HG03565 (cell line): ENCODE data around the gene FREM2.

Experiments used
- ATAC-seq: cut with Tn5 transposase; IDR thresholded peaks from one replicate; pipeline ENCODE4 v1.9.1; 2021; ENCODE audit warnings: mild to moderate bottlenecking, moderate library complexity; ENCODE audit not compliant: unreplicated experiment

Gene FREM2, protein sequence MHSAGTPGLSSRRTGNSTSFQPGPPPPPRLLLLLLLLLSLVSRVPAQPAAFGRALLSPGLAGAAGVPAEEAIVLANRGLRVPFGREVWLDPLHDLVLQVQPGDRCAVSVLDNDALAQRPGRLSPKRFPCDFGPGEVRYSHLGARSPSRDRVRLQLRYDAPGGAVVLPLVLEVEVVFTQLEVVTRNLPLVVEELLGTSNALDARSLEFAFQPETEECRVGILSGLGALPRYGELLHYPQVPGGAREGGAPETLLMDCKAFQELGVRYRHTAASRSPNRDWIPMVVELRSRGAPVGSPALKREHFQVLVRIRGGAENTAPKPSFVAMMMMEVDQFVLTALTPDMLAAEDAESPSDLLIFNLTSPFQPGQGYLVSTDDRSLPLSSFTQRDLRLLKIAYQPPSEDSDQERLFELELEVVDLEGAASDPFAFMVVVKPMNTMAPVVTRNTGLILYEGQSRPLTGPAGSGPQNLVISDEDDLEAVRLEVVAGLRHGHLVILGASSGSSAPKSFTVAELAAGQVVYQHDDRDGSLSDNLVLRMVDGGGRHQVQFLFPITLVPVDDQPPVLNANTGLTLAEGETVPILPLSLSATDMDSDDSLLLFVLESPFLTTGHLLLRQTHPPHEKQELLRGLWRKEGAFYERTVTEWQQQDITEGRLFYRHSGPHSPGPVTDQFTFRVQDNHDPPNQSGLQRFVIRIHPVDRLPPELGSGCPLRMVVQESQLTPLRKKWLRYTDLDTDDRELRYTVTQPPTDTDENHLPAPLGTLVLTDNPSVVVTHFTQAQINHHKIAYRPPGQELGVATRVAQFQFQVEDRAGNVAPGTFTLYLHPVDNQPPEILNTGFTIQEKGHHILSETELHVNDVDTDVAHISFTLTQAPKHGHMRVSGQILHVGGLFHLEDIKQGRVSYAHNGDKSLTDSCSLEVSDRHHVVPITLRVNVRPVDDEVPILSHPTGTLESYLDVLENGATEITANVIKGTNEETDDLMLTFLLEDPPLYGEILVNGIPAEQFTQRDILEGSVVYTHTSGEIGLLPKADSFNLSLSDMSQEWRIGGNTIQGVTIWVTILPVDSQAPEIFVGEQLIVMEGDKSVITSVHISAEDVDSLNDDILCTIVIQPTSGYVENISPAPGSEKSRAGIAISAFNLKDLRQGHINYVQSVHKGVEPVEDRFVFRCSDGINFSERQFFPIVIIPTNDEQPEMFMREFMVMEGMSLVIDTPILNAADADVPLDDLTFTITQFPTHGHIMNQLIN (N-terminal part only)

DNA sequence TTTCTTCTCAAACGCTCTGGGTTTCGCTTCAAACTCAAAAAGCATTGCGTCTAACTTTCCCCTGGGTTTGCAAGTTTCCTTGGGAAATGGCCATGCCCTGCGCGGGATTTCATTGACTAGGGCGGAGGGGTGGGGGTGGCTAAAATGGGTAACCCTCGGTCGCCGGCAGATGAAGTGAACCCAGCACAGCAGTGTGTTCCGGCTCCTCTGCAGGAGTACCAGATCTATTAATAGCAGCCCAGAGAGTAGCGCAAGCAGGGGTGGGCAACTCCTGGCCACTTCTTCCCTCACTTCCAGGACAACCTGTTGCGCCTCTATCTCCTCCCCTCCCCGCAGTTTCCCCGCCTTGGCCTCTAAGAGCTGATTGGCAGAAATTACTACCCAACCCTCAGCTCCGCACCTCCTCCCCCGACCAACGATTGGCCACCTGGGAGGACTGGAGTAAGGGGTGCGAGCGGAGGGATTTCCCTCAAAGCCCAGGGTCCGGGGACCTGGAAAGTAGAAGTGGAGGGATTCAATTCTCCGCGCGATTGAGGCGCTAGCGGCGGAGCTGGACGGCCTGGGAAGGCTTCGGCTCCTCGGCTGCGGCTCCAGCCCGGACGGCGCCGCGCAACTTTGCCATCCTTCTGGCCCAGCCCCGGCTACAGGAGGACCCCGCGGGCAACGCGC, at the start of gene FREM2:
TSS of gene FREM2 (plus strand) at position 501 of the 669 bp plus-strand sequence. CDS start 268 bp downstream, outside the sequence.
- no peak for ATAC-seq

DNA sequence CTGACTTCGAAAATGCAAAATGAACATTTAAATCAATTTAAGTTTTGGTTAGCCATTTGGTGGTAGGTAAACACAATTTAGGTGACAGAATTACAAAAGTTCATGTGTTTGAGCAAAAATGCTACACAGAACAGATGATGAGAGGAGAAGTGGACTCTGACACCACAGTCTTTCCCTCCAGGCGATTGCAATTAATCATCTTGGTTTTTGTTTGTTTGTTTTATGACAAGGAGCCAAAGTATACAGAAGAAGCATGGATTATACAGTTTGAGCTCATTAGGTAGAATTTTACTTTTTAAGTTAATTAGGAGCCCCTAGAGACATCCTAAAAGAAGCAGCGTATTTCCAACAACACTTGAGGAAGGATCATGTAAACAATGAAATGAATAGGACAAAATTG, 49.3 kb upstream of the FREM2 start:
- ATAC-seq, result no peak

DNA sequence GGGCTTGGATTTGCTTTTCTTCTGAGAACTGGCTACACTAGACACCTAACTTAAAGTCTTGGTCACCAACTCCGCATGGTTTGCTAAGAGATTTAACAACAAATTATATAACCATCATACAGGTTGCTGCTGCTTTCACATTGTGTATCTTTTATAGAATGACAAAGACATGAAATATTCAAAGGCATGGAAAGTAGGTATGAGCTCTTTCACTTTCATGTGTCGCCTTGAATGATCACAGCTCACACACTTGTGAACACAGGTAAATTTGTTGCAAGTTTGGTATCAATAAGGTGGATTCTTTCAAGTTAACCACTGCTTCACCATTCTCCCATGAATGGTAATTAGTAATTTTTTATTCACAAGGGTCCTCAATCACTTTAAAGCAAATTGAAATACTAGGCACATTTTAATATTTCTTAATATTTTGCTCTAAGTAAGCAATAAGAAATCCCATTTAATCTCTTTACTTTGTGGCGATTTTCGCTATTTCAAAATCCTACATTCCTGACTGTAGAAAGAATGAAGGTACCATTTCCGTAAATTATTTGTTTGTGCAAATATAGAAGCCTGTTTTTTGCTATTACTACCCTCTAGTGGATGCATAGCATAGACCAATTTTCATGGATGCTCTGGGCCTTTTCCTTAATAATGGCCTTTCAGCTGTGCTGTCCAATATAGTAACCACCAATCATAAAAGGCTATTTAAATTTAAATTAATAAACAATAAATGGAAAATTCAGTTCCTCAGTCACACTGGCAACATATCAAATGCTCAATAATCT, 45.5 kb upstream of the FREM2 start:
- no peak for ATAC-seq

DNA sequence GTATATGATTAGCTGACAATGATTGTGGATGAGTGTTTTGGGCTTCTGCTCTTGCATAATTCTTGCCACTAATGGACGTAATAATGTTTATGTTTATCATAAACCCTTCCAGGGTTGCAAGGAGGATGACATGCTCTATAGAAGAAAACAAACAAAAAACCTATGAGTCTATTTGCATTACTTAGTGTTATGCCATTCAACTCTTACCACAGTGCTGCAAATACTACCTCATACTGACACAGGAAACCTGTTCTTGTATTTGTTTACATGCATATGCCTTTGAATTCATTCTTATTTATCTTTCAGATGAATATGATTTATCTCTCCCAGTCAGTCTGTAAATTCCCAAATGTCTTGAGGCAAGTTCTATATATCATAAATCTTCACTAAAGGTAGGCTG, 39.6 kb upstream of the FREM2 start:
- no peak for ATAC-seq

DNA sequence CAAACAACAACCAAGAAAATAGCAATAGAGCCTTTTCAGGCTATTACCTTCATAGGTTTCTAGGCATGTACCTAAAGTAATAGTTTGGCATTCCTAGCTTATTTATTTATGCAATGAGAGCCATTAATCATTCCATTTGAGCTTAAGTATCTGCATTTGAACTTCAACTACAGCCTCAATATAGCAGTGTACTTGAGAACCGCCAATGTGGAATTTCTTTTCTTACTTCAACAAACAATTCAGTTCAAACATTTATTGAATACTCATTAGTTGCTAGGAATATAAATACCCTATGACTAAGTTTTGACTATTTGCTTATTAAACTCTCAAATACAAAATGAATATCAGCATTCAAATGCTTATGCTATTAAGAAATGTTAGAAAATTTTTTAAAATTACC, 38.0 kb upstream of the FREM2 start:
- no peak for ATAC-seq

DNA sequence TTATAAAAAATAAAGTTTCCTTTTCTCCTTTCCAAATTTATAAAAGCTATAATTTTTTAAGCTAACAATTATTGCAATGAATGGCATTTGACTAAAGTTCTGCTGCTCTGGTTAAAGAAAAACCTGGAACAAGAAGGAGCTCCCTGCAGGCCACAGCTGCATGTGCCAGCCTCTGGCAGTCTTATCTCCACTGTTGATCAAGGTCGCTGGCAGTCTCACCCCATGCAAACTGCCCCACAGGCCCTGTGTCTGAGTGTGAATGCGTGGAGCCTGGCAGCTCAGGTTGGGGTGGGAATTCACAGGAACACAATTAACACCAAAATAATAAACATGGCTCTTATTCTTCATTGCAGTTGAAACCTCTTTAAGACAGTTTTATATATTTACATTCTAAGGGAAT, 30.2 kb upstream of the FREM2 start:
- ATAC-seq, result no peak

DNA sequence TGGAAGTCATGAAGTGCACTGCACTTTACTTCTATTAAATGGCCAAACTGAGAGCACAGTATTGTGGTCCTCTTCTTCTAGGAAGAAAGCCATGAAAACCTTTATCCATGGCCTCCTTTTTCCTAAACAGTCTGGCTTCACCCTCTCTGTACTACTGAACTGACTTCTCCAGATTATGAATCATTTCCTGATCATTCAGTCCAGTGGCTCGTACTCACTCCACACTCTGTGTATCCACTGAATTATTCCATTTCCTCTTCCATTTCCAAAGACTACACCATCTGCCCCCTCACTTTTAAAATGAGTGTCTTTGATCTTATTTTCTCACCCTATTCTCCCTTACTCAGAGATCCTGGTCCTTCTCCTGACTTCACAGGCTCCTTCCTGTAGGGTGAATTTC, 29.7 kb upstream of the FREM2 start:
- no peak for ATAC-seq

DNA sequence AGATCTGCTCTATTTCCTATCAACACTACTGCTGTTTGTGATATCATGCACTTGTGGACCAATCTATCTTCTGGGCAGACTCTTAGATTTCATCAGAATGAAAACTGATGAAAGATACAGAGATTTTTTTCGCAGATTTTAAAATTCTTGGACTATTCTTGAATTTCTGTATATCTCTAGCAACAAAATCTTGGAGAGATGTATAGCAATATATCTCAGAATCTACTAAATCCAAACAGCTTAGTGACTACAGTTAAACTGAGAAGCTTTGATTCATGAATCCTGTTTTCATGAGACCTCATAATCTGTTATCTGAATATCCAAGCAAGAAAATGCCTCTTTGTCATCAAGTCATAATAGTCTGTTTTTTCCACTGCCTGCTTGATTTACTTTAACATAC, 28.0 kb upstream of the FREM2 start:
- ATAC-seq, result no peak

DNA sequence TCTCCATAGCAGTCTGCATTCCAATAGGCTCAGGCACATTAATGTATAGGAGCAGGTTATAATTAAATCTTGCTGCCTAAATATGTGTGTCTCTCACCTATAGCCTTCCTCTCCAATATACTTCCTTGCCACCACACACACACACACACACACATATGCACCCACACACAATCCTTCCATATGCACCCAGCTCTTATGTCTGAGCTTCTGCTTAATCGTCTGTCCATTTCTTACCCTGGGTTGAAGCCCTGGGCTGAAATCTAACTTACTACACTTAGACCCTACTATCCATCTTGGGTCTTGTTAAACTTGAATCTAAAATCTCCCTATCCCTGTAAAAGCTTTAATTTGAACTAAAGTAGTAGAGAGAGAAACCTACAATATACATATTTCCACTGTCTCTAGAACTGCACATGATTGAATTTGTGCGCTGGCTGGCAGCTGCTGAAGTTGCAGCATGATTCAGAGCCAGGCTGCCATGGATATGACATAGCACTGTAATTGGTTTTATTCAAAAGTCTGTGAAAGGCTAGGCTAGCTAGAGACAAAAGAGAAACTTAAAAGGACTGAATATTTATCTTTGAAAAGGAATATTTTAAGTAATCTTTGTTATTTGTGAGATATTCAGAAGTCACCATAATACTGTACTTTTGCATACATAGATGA, 25.7 kb upstream of the FREM2 start:
- no peak for ATAC-seq

DNA sequence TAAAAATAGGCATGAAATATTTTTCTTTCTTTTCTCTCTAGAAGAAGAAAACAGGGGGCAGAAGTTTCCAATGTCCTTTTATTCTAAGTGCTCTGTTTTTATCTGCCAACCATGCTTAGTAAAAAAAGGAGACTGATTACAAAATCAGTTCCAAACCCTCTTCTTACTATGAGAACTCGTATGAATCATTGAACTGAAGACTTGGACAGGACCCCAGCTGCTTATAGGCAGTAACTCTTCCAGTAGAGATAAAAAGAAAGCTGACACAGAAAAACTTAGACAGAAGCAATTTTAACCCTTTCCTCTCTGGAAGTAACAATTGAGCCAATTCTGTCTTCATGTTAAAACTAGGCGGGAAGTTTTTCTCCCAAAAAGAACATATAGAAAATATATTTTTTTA, 24.5 kb upstream of the FREM2 start:
- ATAC-seq, result no peak

DNA sequence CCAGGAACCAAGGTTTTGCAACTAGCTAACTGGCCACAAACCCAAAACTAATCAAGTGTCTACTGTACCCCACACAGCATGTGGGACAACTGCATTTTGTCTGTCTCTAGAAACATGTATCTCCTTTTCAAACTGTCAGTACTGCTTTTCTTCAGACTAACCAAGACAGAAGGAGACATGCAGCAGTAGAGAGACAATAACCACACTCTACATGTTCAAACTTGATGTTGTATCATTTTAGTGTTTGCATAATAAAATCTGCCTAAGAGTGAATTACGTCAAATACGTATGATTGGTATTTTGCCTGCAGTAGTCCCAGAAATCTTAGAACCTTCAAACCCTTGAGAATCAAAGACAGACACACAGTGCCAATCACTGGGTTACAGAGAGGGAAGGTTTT, 22.0 kb upstream of the FREM2 start:
- no peak for ATAC-seq

DNA sequence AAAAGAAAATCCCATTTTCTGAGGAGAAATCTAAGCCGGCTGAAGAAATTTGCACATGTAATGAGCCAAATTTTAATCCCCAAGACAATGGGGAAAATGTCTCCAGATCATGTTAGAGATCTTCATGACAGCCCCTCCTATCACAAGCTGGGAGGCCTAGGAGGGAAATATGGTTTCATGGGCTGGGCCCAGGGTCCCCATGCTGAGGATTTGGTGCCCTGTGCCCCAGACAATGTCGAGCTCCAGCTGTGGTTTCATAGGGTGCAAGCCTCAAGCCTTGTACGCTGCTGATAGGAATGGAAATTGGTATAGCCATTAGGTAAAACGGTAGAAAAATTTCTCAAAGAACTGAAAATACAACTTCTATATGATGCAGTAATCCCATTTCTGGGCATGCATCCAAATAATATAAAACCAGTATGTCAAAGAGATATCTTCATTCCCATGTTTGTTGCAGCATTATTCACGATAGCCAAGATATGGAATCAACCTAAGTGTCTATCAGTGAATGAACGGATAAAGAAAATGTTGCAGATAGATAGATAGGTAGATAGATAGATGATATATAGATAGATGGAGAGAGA, 19.3 kb upstream of the FREM2 start:
- ATAC-seq, result no peak

DNA sequence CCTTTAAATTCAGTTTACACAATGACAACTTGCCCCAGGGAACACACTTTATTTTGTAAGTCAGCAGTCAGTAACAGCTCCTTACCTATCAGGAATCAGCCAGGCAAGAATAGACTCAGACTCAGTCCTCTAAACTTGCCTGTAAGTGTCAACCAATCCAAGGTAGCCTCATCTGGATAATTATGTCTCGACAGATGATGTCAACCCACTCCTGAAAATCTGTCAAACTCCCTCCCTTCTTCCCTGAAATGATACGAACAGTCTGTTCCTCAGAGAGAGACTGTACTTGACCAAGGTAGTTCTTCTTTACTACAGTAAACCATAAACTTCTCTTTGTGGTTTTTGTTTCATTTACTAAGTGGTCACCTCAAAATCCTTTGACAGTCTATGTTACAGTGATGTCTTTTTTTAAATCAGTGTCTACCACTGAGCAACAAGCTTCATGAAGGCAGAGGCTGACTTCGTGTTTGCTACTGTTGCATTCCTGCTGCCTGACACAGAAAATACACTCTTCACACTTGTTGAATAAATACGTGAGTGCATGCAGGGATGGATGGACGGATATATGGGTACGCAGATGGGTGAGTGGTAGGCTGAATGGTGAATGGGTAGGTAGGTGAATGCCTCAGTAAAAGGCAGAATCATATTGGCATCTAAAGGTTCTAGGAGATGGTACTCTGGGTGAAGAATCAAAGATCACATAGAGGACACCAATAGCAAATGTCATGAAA, 17.5 kb upstream of the FREM2 start:
- ATAC-seq, result no peak

DNA sequence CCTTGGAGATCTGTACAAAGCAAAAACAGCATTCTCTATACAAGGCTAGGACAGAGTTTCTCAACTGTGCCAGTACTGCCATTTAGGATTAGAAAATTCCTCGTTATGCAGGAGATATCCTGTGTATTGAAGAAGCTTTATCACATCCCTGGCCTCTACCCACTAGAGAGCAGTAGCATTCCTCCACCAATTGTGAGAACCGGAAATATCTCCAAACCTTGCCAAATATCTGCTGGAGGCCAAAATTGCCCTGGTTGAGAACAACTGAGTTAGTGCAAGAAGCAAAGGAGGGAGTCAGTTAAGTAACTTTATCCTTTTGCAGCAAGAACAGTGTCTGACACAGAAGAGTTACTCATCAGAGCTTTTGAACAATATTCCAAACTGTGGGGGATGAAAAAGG, 16.2 kb upstream of the FREM2 start:
- ATAC-seq, result no peak

DNA sequence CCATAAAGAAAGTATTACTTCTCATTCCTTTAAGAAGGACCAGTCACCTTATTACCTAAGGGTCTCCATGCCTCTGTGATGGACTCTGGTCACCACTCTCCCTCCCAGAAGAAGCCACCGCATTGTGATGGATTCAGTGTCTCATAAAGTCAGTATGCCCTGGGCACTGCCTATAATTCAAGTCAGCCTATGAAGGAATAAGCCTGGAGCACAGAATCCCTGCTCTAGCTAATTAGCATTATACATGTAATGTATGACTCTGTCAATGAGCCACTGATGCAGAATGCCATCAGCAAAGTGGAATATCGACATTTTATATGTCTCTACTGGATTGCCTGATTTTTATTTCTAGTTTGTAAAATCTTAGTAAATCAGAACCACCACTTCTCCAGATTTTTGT, 14.9 kb upstream of the FREM2 start:
- ATAC-seq, result no peak

DNA sequence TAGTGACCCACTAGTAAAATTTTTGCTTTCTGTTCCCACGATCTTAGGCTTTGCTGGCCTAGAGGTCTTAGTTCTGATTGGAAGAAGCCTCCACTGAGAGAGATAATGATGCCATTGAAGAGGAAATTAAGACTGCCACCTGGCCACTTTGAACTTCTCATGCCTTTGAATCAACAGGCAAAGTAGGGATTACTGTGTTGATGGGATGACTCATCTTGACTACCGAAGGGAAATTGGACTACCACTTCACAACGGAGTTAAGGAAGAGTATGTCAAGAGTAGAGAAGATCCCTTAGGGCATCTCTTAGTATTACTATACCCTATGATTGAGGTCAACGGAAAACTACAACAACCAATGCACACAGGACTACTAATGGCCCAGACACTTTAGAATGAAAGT, 12.7 kb upstream of the FREM2 start:
- ATAC-seq, result no peak

DNA sequence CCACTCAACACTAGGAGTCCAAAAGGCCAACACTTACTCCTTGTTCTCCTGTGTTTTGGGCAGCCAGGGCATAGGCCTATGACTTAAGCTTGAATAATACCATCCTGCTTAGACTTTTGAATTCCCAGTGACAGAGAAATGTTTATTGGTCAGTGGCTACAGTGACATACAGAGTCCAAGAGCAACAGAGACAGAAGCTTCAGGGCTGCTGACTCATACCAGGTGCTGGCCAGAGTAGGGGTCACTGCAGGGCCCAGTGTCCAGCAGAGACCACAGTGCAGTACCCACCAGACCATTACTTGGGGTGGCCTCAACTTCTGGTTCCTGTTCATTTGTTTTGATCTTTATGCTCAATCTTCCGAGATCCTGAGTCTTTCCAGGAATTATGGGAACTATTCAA, 6.0 kb upstream of the FREM2 start:
- ATAC-seq, result no peak

DNA sequence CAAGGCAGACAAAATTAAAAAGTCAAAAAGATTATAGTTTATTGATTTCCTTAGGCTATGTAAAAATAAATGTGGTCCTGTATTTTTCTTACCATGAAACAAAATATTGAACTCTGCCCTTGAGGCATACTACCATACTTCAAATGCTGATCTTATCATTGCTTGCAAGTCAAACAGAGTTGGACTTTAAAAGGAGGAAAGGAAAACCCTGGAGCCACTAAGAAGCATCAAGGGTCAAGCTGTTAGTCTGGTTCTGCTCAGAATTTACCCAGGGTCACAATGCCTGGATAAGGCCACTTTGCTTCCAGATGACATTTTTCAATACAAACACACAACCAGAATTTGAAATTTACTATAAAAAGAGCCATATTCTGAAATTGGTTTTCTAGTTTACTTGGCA, 2.2 kb upstream of the FREM2 start:
- no peak for ATAC-seq

DNA sequence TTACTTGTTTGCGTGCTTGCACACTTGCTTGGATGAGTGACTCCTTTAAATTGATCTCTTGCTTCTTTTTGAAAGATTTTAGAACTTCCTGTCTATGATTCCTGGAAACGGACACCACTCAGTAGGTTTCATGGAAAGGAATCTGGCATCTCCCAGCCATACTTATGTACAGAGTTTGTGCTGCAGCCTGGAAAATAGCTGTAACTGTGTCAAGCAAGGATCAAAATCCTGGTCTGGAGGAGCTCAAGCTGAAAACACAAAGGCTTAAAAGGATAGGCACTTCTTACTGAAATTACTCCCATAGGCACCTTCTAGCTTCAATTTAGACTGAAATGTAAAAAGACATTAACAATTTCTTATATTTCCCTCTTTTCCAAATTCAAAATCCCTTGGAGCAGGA, 1.4 kb upstream of the FREM2 start:
- no peak for ATAC-seq
